Measurements from ENCODE around the gene ATP6AP1.
A peak's percentile ranks its signal among the peaks of the same experiment; 100 is the strongest.

ATP6AP1 gene

DNA sequence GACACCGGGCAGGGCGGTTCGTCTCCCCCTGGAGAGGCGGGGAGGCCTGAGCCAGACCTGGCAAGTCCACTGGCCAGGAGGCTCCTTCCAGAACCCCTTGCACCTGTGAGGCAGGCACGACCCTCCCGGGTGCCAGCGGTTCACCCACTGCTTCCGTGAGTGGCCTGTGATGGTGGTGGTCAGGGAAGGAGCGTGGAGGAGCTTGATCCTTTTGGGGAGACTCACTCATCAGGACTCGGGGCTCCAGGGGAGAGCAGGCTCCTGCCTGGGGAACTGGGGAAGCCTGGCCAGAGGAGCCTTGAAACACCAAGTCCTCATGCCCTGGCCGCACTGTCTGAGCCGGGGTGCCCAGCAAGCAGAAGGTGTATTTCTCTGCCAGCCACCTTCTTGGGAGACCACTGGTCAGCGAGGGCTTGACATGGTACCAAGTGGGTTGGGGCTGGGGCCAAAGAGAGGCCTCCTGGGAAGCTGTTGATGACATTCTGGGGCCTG, 16.3 kb downstream of the ATP6AP1 start:
- TF ChIP-seq, protein P1, sequence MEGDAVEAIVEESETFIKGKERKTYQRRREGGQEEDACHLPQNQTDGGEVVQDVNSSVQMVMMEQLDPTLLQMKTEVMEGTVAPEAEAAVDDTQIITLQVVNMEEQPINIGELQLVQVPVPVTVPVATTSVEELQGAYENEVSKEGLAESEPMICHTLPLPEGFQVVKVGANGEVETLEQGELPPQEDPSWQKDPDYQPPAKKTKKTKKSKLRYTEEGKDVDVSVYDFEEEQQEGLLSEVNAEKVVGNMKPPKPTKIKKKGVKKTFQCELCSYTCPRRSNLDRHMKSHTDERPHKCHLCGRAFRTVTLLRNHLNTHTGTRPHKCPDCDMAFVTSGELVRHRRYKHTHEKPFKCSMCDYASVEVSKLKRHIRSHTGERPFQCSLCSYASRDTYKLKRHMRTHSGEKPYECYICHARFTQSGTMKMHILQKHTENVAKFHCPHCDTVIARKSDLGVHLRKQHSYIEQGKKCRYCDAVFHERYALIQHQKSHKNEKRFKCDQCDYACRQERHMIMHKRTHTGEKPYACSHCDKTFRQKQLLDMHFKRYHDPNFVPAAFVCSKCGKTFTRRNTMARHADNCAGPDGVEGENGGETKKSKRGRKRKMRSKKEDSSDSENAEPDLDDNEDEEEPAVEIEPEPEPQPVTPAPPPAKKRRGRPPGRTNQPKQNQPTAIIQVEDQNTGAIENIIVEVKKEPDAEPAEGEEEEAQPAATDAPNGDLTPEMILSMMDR (IDR thresholded peaks at IDR 0.05; ENCODE audit: low read length, missing control alignments): no peak
- DNase-seq (ENCODE audit: low read depth): no peak
- peak overlapping the region; percentile 63 for H3K4me3 ChIP-seq (replicated peaks; ENCODE audit: low read depth, low read length)

DNA sequence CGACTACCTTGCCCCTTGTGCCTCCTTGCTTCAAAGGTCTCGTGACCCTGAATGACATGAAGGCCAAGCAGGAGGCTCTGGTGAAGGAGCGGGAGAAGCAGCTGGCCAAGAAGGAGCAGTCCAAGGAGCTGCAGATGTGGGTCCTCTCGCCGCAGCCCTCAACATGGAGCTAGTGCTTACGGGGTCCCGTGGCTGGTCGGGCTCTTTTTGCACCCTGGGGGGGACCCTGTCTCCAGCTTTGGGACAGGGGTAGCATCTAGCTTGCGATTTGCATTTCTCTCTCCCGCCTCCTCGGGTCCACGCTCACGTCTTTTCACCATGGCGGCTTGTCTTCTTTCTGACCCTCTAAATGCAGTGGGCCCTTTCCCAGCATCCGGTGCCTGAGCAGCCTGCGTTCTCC, 17.3 kb downstream of the ATP6AP1 start:
- TF ChIP-seq, protein P1 (IDR thresholded peaks at IDR 0.05; ENCODE audit: low read length, missing control alignments): no peak
- H3K4me3 ChIP-seq (replicated peaks; ENCODE audit: low read depth, low read length): no peak overlapping the region
- DNase-seq (ENCODE audit: low read depth): no peak

DNA sequence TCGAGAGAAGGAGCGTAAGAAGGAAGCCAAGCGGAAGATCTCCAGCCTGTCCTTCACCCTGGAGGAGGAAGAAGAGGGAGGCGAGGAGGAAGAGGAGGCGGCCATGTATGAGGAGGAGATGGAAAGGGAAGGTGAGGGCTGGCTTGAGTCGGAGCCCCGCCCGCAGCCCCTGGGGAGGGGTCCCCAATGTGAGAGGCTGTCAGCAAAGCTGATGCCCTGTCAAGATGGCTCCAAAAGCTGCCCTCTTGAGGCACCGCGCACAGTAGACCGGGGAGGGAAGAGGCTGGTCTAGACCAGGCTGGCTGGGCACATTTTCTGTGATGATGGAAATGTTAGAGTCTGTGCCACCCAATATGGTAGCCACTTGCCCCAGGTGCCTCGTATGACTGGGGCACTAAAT, 18.0 kb downstream of the ATP6AP1 start:
- TF ChIP-seq, protein P1 (IDR thresholded peaks at IDR 0.05; ENCODE audit: low read length, missing control alignments): no peak
- no peak for DNase-seq (ENCODE audit: low read depth)
- H3K4me3 ChIP-seq (replicated peaks; ENCODE audit: low read depth, low read length): no peak overlapping the region

DNA sequence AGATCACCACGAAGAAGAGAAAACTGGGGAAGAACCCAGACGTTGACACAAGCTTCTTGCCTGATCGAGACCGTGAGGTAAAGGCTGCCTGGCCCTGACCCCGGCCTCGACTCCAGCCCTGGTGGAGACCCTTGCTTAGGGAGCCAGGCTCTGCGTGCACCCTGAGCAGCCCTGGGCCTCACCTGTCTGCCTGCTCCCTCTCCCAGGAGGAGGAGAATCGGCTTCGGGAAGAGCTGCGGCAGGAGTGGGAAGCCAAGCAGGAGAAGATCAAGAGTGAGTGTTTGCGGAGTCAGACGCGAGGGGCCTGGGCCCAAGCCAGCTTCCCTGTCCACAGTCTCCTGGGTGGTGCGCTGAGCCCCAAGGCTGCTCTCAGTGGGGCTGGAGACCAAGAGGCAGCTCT, 20.0 kb downstream of the ATP6AP1 start:
- DNase-seq (ENCODE audit: low read depth): no peak
- H3K4me3 ChIP-seq (replicated peaks; ENCODE audit: low read depth, low read length): no peak overlapping the region
- TF ChIP-seq, protein P1 (IDR thresholded peaks at IDR 0.05; ENCODE audit: low read length, missing control alignments): no peak

DNA sequence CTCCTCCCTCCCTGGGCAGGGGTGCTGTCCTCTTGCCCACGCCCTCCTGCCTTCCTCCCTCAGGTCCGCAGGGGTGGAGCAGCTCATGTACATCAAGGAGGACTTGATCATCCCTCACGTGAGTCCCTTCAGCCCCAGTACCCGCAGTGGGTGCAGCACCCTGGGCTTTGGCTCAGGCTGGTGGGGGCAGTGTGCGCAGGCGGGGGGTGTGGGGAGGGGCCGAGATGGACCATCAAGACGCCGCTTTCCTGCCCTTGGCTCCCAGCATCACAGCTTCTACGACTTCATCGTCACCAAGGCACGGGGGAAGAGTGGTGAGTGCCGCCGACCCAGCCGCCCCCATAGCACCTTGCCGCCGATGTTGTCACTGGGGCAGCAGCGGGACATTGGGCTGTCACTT, 21.1 kb downstream of the ATP6AP1 start:
- DNase-seq (ENCODE audit: low read depth): no peak
- H3K4me3 ChIP-seq (replicated peaks; ENCODE audit: low read depth, low read length): no peak overlapping the region
- TF ChIP-seq, protein P1 (IDR thresholded peaks at IDR 0.05; ENCODE audit: low read length, missing control alignments): no peak

DNA sequence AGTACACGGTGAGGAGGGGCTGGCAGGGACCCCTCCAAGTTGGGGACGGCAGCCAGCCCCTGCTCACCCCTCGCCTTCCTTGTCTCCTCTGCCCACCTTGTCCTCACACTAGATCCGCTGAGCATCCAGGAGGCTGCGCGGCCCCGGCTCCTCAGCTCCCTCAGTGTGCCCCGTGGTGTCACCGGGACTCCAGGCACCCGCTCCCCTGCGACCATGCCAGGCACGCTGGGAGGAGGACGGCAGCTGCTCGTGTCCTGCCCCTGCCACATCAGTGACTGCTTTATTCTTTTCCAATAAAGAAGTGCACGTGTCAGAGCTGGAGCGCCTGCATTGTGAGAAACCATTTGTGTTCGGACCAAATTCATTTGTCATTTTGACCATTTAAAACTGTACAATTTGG, 21.8 kb downstream of the ATP6AP1 start:
- H3K4me3 ChIP-seq (replicated peaks; ENCODE audit: low read depth, low read length): no peak overlapping the region
- no peak for DNase-seq (ENCODE audit: low read depth)
- TF ChIP-seq, protein P1 (IDR thresholded peaks at IDR 0.05; ENCODE audit: low read length, missing control alignments): no peak

DNA sequence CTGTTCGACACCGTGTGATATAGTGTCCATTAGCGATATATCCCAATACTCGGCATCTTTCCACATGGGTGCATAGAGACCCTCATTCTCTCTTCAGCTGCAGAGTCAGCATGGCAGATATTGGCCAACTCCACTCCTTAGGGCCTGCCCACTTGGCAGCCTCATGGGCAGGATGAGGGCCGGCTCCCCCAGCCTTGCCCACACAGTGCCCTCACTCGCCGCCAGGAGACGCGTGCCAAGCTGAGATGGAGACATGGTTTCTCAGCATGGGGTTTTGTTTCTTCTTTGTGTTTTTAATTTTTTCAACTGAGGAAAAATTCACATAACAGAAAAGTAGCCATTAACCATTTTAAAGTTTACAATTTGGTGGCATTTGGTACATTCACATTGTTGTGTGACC, 24.3 kb downstream of the ATP6AP1 start:
- no peak overlapping the region for H3K4me3 ChIP-seq (replicated peaks; ENCODE audit: low read depth, low read length)
- TF ChIP-seq, protein P1 (IDR thresholded peaks at IDR 0.05; ENCODE audit: low read length, missing control alignments): no peak

More for the DNA sequence above, 24.3 kb downstream of the ATP6AP1 start:
- no peak for DNase-seq (ENCODE audit: low read depth)

All from fibroblast of pulmonary artery (primary cell).